NCI-H187 (cell line): ENCODE data around the gene KIF2A.

Experiments
- DNase-seq, 2 experiments: peaks; one replicate each; lab custom pipeline; 2025; lab: John Stamatoyannopoulos, UW

The KIF2A gene

GRCh38 chr5:62305715-62306322, at the start of gene KIF2A:
Gene KIF2A, plus strand, starts transcription at chr5:62306206. Its CDS starts 267 bp downstream, at chr5:62306473.
- peak; percentile 92 to 95 for DNase-seq

GRCh38 chr5:62257020-62257367, 49.0 kb upstream of the KIF2A start:
- no peak for DNase-seq

GRCh38 chr5:62258654-62259053, 47.4 kb upstream of the KIF2A start:
- no peak for DNase-seq

- DNase-seq: no peak
Measured at GRCh38 chr5:62259699-62260250, 46.2 kb upstream of the KIF2A start.

GRCh38 chr5:62260513-62260912, 45.5 kb upstream of the KIF2A start:
- DNase-seq: no peak

- no peak for DNase-seq
Measured at GRCh38 chr5:62263401-62263800, 42.6 kb upstream of the KIF2A start.

GRCh38 chr5:62265648-62266112, 40.3 kb upstream of the KIF2A start:
- no peak for DNase-seq

- no peak for DNase-seq
Measured at GRCh38 chr5:62266573-62266972, 39.4 kb upstream of the KIF2A start.

- DNase-seq: no peak
Measured at GRCh38 chr5:62268234-62268633, 37.8 kb upstream of the KIF2A start.

GRCh38 chr5:62268792-62269191, 37.2 kb upstream of the KIF2A start:
- DNase-seq: no peak

- no peak for DNase-seq
Measured at GRCh38 chr5:62271370-62271769, 34.6 kb upstream of the KIF2A start.

GRCh38 chr5:62271870-62272269, 34.1 kb upstream of the KIF2A start:
- DNase-seq: no peak

- DNase-seq: no peak
Measured at GRCh38 chr5:62273687-62274086, 32.3 kb upstream of the KIF2A start.

GRCh38 chr5:62275581-62275980, 30.4 kb upstream of the KIF2A start:
- no peak for DNase-seq

- no peak for DNase-seq
Measured at GRCh38 chr5:62281411-62281810, 24.6 kb upstream of the KIF2A start.

- no peak for DNase-seq
Measured at GRCh38 chr5:62282064-62282463, 23.9 kb upstream of the KIF2A start.

GRCh38 chr5:62283005-62283404, 23.0 kb upstream of the KIF2A start:
- DNase-seq: no peak

GRCh38 chr5:62283861-62284260, 22.1 kb upstream of the KIF2A start:
- DNase-seq: no peak

- DNase-seq: no peak
Measured at GRCh38 chr5:62284946-62285891, 20.8 kb upstream of the KIF2A start.

GRCh38 chr5:62286834-62287233, 19.2 kb upstream of the KIF2A start:
- DNase-seq: no peak

GRCh38 chr5:62287237-62287636, 18.8 kb upstream of the KIF2A start:
- no peak for DNase-seq

- no peak for DNase-seq
Measured at GRCh38 chr5:62288118-62288517, 17.9 kb upstream of the KIF2A start.

GRCh38 chr5:62289813-62290212, 16.2 kb upstream of the KIF2A start:
- DNase-seq: no peak
